AG04449 (cell line): ENCODE measurements around the gene TMEM163.

Source experiments
- CTCF ChIA-PET: fragments of 350-600 bp; formaldehyde crosslinking; extraction: SDS; loops from one replicate; lab custom pipeline; 2021; ENCODE audit warnings: antibody characterized with exemption; lab: Yijun Ruan, JAX
- POLR2A ChIA-PET: fragments of 400-600, 350-600 bp; formaldehyde crosslinking; extraction: SDS; loops from one replicate; lab custom pipeline; 2020; ENCODE audit warnings: antibody characterized with exemption, inconsistent platforms; lab: Yijun Ruan, JAX
- DNase-seq: peaks from one replicate; pipeline ENCODE4 v3.0.0-alpha.2; 2010; ENCODE audit warnings: low read depth, low spot score
- H3K4me3 ChIP-seq: 2 replicates; pipeline ENCODE4 v1.5.1; 2011; ENCODE audit warnings: low read depth, mild to moderate bottlenecking, control low read depth, low read length
- CTCF ChIP-seq: IDR thresholded peaks from one replicate; pipeline ENCODE4 v1.5.1; 2011; ENCODE audit warnings: mild to moderate bottlenecking, moderate library complexity, low read length, control low read depth, inconsistent platforms; ENCODE audit not compliant: insufficient read depth; ENCODE audit errors: missing control alignments

TMEM163 gene

DNA sequence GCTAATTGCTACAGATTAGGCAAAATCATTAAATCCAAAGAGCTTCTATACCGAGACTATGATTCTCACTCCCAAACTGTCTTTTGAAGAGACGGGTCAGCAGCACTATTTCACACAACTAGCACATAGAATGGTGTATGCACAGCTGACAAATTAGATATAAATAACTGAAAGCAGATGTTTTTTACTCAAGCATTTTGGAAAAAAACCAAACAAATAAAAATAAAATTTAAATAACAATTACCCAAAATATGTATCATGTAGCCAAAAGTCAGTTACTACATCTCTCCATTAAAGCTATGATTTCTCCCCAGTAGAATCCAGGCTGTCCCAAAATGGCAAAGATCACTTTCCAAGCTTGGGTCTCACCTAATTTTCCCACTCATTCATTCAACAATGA lies 107.9 kb downstream of the TMEM163 start:
- TF ChIP-seq CTCF: no peak
- POLR2A ChIA-PET: no interaction called here
- H3K4me3 ChIP-seq: no peak overlapping the region
- CTCF ChIA-PET: no interaction called here
- DNase-seq: no peak

DNA sequence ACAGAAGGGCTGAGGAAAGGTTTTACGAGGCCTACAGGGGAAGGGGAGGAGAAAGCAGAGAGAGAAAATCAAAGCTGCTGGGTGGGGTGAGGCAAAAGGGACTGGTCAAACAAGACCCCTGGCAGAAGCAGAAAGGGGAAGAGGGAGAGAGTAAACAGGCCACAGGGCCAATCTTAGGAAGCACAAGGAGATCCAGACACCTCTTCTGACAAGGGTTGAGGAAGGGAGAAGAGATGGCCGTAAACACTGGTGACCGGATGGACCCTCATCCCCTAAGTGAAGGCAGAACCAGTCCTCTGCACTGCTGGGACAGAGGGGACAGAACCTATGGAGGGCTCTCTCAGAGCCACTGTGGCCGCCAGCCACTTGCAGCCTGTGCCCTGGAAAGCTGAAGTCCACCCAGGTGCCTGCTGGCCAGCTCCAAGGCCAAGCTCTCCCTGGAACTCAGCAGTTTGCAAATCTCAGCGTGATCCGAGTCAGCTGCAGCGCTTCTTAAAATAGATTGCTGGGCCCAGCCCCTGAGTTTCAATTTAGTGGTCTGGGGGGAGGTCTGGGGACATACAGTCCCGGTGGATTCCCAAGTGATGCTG lies 108.8 kb downstream of the TMEM163 start:
- no peak overlapping the region for H3K4me3 ChIP-seq
- CTCF ChIA-PET: no interaction called here
- POLR2A ChIA-PET: no interaction called here
- no peak for TF ChIP-seq CTCF
- no peak for DNase-seq

- no peak for TF ChIP-seq CTCF
- ChIA-PET POLR2A (no interaction called here), CTCF (no interaction called here)
- no peak overlapping the region for H3K4me3 ChIP-seq
- DNase-seq: no peak
Observed at GRCh38 chr2:134603966-134604365, 114.8 kb downstream of the TMEM163 start.

DNA sequence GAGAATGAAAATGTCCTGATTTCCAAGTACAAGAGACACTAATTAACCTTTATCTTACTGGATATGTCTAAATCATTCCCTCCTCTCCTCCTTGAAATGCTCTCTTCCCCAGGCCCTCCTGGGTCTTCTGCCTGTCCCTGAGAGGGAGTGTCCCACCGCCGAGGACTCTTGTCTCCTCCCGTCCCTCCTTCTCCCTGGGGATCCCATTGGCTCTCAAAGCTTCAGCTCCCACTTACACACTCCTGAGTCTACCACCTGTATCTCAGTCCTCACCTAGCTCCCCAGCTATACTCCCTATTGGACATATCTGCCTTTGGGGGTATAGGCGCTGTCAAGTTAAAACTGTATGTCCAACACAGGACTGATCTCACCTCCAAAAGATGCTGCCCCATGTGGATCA lies 116.1 kb downstream of the TMEM163 start:
- DNase-seq: no peak
- CTCF ChIA-PET: no interaction called here
- no peak for TF ChIP-seq CTCF
- no peak overlapping the region for H3K4me3 ChIP-seq
- POLR2A ChIA-PET: no interaction called here

DNA sequence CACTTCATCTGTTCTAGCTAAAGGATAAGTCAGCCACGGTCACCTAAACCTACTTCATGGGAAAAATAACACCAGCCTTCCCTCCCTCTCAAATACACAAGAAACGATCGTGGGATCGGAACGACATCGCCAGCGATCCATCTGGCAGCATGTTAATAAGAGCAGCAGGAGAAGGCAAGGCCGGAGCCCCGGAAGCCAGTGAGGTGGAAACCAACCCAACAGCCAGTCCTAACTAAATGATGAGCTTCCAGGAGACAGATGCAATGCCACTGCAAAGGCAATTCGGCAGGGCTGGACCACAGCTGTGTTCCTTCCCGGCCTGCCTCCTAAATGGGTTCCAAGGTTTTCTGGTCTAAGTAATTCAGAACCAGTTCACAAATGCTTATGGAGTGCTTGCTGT lies 117.5 kb downstream of the TMEM163 start:
- POLR2A ChIA-PET: no interaction called here
- CTCF ChIA-PET: no interaction called here
- H3K4me3 ChIP-seq: no peak overlapping the region
- no peak for TF ChIP-seq CTCF
- DNase-seq: no peak

DNA sequence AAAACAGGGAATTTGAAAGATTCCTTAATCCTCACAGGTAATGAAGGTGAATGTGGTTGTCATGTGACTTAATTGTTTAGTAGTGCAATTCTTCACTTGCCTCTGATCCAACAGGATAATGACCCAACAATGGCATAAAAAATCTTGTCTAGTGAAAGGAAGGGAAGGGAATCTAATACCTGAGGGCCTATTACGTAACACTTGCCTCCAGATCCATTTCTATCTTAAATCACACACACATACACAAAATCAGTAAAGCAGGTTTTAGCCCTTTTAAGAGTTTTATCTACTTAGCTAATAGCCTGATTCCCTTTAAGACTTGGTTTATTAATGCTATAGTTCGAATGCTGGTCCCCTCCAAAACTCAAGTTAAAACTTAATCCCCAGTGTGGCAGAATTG lies 118.6 kb downstream of the TMEM163 start:
- ChIA-PET CTCF (no interaction called here), POLR2A (no interaction called here)
- no peak overlapping the region for H3K4me3 ChIP-seq
- no peak for DNase-seq
- TF ChIP-seq CTCF: no peak
